Skeletal muscle tissue (tissue), 4 donors: Measurements from ENCODE around the gene MLN. TPM values are rescaled to one million over a fixed set of nuclear protein-coding genes. Genes with fewer than 3 reads are reported as not detected.

Experiments used
- H3K27ac ChIP-seq: one replicate; pipeline ENCODE4 v1.7.0; 2013; ENCODE audit warnings: mild to moderate bottlenecking, low read depth, low read length, inconsistent platforms
- H3K27me3 ChIP-seq, 3 donors: one replicate each; pipeline ENCODE4 v1.7.0; 2013; ENCODE audit warnings: low read length in 3 of 3; ENCODE audit not compliant: control insufficient read depth in 3 of 3, insufficient read depth in 3 of 3
- H3K36me3 ChIP-seq, 3 donors: one replicate each; pipeline ENCODE4 v1.7.0; 2013; ENCODE audit warnings: low read length in 3 of 3; ENCODE audit not compliant: control insufficient read depth in 3 of 3, insufficient read depth in 3 of 3
- H3K4me1 ChIP-seq, 3 donors: one replicate each; pipeline ENCODE4 v1.7.0; 2013; ENCODE audit warnings: low read length in 3 of 3, mild to moderate bottlenecking in 3 of 3; ENCODE audit not compliant: control insufficient read depth in 3 of 3, insufficient read depth in 3 of 3
- H3K4me3 ChIP-seq, 3 donors: one replicate each; pipeline ENCODE4 v1.7.0; 2013; ENCODE audit warnings: low read length in 3 of 3
- H3K9ac ChIP-seq, 3 donors: one replicate each; pipeline ENCODE4 v1.7.0; 2013; ENCODE audit warnings: low read length in 3 of 3, mild to moderate bottlenecking in 3 of 3, moderate library complexity in 2 of 3, low read depth in 1 of 3
- H3K9me3 ChIP-seq, 3 donors: one replicate each; pipeline ENCODE4 v1.7.0; 2013; ENCODE audit warnings: low read length in 3 of 3; ENCODE audit not compliant: control insufficient read depth in 3 of 3
- total RNA-seq: library from RNA; depleted of rRNA; stranded (reverse); fragments of >200 nt; gene quantifications from one replicate; pipeline ENCODE4 v1.2.3, GENCODE V29; 2014
- donor health status: Osteomylitis.

The MLN gene
- total RNA-seq, 1 donor from 2014 or later, result not detected

DNA sequence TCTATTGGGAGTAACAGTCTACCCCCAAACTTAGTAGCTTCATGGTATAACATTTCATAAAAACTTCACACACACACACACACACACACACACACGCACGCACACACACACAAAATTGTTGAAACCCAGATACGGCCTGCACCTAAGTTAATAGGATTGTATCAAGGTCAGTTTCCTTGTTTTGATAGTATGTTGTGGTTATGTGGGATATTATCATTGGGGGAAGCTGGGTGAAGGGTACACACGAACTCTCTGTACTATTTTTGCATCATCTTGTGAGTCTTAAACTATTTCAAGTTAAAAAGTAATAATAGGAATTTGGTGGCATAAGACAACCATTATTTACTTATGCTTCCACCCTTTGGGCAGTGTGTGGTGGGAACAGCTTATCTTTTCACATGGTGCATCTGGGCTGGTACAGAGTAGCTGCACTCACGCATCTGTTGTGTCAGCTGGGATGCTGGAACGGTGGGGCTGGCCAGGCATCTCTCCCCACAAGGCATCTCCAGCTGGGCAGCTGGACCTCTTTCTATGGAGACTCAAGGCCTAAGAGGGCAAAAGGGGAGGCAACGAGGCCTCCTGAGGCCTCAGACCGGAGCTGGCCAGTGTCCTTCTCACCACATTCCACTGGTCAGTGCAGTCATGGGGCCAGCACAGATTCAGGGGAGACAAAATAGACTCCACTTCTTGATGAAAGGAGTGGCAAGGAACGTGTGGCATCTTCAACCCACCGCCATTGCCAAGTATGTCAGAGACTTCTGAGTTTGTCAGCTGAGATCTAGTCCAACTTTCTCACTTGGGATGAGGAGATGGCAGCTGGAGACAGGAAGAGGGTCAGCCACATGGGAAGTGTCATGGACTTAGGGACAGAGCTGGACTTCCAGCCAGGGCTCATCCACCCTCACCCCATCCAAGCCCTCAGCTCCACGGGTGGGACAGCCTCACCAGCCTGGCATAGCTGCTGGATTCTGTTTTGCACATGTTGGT is 36.6 kb downstream of the MLN start:
- Histone ChIP-seq H3K36me3 (peaks cover 1 to 2% (median 2%) of the 10 kb centered on the region in 3 donors), H3K27ac (no peak overlapping the region), H3K4me3 (no peak overlapping the region), H3K27me3 (no peaks in the 10 kb centered on the region), H3K9ac (no peak overlapping the region), H3K9me3 (no peaks in the 10 kb centered on the region), H3K4me1 (peaks cover 41 to 55% (median 44%) of the 10 kb centered on the region in 3 donors)

DNA sequence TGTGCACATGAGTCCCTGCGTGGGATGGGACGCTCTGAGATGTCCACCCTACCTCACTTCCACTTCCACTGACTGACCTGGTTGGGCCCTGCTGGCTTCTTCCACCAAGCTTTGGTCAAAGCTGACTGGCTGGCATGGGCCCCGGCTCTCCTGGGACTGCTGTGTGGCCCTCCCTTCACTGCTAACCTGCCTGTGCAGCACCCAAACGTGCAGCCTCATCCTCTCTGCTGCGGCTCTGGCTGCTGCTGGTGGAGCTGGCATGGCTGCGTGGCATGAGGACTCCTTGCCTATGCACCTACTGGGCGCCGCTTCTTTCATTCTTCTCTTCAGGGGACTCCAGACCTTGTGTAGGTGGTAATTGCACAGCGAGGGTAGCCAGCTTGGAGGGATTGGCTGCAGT is 38.4 kb downstream of the MLN start:
- Histone ChIP-seq H3K27me3 (no peaks in the 10 kb centered on the region), H3K4me1 (peaks cover 38 to 54% (median 42%) of the 10 kb centered on the region in 3 donors), H3K36me3 (no peaks in the 10 kb centered on the region), H3K4me3 (no peak overlapping the region), H3K9me3 (no peaks in the 10 kb centered on the region), H3K9ac (no peak overlapping the region), H3K27ac (no peak overlapping the region)

DNA sequence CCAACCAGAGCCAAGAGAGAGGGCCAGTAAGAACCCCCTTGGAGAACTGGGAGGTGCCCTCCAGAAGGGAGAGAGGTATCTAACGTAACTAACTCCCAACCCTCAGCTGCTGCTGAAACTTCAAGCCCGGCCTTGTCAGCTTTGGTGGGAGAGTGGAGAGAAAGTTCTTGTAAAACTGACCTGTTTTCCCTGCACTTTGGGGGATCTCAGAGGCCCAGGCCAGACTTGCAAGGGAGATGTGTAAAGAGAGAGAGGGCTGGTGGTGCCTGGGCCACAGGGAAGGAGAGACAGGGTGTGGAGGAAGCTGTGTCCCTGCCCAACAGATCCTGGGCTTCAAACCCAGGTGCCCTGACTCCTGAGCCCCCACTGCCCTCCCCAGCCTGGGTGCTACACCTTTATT is 39.8 kb downstream of the MLN start:
- no peak overlapping the region for H3K9ac ChIP-seq

GRCh38 chr6:33763483-33763882 is 40.3 kb downstream of the MLN start:
- no peak overlapping the region for H3K27ac ChIP-seq
- no peak overlapping the region for H3K4me3 ChIP-seq

More for the DNA sequence above, 39.8 kb downstream of the MLN start:
- Histone ChIP-seq H3K9me3 (no peaks in the 10 kb centered on the region), H3K27me3 (no peaks in the 10 kb centered on the region), H3K27ac (no peak overlapping the region), H3K36me3 (no peaks in the 10 kb centered on the region), H3K4me1 (peaks cover 30 to 45% (median 37%) of the 10 kb centered on the region in 3 donors), H3K4me3 (no peak overlapping the region)

GRCh38 chr6:33762713-33763112 is 41.1 kb downstream of the MLN start:
- Histone ChIP-seq H3K9me3 (no peaks in the 10 kb centered on the region), H3K4me1 (peaks cover 28 to 35% (median 28%) of the 10 kb centered on the region in 3 donors), H3K27ac (peak overlapping the region; percentile 82), H3K27me3 (no peaks in the 10 kb centered on the region), H3K4me3 (no peak overlapping the region), H3K9ac (peak overlapping the region in 2 of 3 donors; percentile 6 to 46), H3K36me3 (no peaks in the 10 kb centered on the region)

More at GRCh38 chr6:33763483-33763882, 40.3 kb downstream of the MLN start:
- Histone ChIP-seq H3K9ac (no peak overlapping the region), H3K4me1 (peaks cover 30 to 41% (median 35%) of the 10 kb centered on the region in 3 donors), H3K9me3 (no peaks in the 10 kb centered on the region), H3K27me3 (no peaks in the 10 kb centered on the region), H3K36me3 (no peaks in the 10 kb centered on the region)

GRCh38 chr6:33761922-33762629 is 41.7 kb downstream of the MLN start:
- Histone ChIP-seq H3K36me3 (no peaks in the 10 kb centered on the region), H3K4me3 (peak overlapping the region in 2 of 3 donors; percentile 24 to 52), H3K9ac (peak overlapping the region; percentile 60 to 94 (median 60)), H3K27ac (peak overlapping the region; percentile 82), H3K27me3 (no peaks in the 10 kb centered on the region), H3K4me1 (peaks cover 27 to 31% (median 28%) of the 10 kb centered on the region in 3 donors), H3K9me3 (no peaks in the 10 kb centered on the region)

- Histone ChIP-seq H3K4me3 (peak overlapping the region in 2 of 3 donors; percentile 24 to 52), H3K27ac (peak overlapping the region; percentile 82), H3K9ac (peak overlapping the region; percentile 60 to 94 (median 60)), H3K36me3 (no peaks in the 10 kb centered on the region), H3K27me3 (no peaks in the 10 kb centered on the region), H3K4me1 (peaks cover 27 to 31% (median 28%) of the 10 kb centered on the region in 3 donors), H3K9me3 (no peaks in the 10 kb centered on the region)
These were observed 42.3 kb downstream of the MLN start for GRCh38 chr6:33761581-33761921.

GRCh38 chr6:33759887-33760629 is 43.7 kb downstream of the MLN start:
- H3K36me3 ChIP-seq, result no peaks in the 10 kb centered on the region
- no peaks in the 10 kb centered on the region for H3K9me3 ChIP-seq
- H3K27me3 ChIP-seq, result no peaks in the 10 kb centered on the region
- no peak overlapping the region for H3K27ac ChIP-seq
- H3K9ac ChIP-seq, result no peak overlapping the region
- H3K4me1 ChIP-seq, result peaks cover 30 to 37% (median 32%) of the 10 kb centered on the region in 3 donors
- H3K4me3 ChIP-seq, result no peak overlapping the region

DNA sequence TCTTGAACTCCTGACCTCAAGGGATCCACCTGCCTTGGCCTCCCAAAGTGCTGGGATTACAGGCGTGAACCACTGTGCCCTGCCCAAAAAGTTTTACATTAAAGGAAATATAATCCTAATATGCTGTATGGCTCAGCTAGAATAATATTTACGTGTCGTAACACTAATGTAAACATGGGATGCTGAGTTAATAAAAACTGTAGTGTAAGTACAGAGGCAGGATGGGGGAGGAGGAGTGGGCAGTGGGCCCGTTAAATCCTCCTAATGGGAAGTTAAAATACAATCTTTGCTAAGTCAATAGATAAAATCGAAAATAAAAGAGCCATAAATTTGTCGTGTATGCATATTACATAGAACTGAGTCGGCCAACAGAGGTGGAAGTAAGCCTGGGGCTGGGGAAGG is 45.0 kb downstream of the MLN start:
- peaks cover 31 to 44% (median 37%) of the 10 kb centered on the region in 3 donors for H3K4me1 ChIP-seq
- H3K27me3 ChIP-seq, result no peaks in the 10 kb centered on the region
- no peak overlapping the region for H3K9ac ChIP-seq
- H3K4me3 ChIP-seq, result no peak overlapping the region
- no peak overlapping the region for H3K27ac ChIP-seq
- H3K9me3 ChIP-seq, result no peaks in the 10 kb centered on the region
- H3K36me3 ChIP-seq, result no peaks in the 10 kb centered on the region
